Gastrocnemius medialis (tissue), 4 donors: ENCODE measurements around the gene CFAP97D2.

Experiments
- CTCF ChIP-seq, 5 experiments: fragments of 450-650 bp in 3 of 5; fragments of 200-600 bp in 2 of 5; sonication (generic) in 2 of 5; IDR thresholded peaks in 4 of 5; conservative IDR thresholded peaks in 1 of 5; 1 replicate in 4 of 5; 2 replicates in 1 of 5; pipeline ENCODE4 v1.5.1; 2016 to 2019; ENCODE audit warnings: antibody characterized with exemption in 5 of 5, mild to moderate bottlenecking in 3 of 5, moderate library complexity in 3 of 5
- POLR2A ChIP-seq, 2 donors: fragments of 450-650 bp; IDR thresholded peaks; one replicate each; pipeline ENCODE4 v1.6.1; 2017; ENCODE audit warnings: antibody characterized with exemption in 2 of 2, mild to moderate bottlenecking in 2 of 2, moderate library complexity in 2 of 2

- TF ChIP-seq CTCF (IDR thresholded peaks at IDR 0.05 in 4 of 5, conservative IDR thresholded peaks at IDR 0.05 in 1 of 5) = no peak
- TF ChIP-seq POLR2A (IDR thresholded peaks at IDR 0.05) = no peak
These were observed 49.4 kb upstream of the CFAP97D2 start for GRCh38 chr13:114129649-114130062.
